OCI-LY1 (cell line): ENCODE measurements around the gene DRD2.

Source experiments
- EZH2 ChIP-seq: fragments of 200-600 bp; sonication (generic), shearing (Covaris generic); IDR thresholded peaks from 2 replicates; pipeline ENCODE4 v1.8.0; 2017; ENCODE audit warnings: borderline replicate concordance, mixed run types, mild to moderate bottlenecking, antibody characterized with exemption, low read length, moderate library complexity, mixed read lengths
- TF ChIP-seq, protein P1 (sequence below): fragments of 200-600 bp; sonication (generic), shearing (Covaris generic); IDR thresholded peaks from 2 replicates; pipeline ENCODE4 v1.5.1; 2017; ENCODE audit warnings: mild to moderate bottlenecking, antibody characterized with exemption, low read length, moderate library complexity, mixed read lengths

DNA sequence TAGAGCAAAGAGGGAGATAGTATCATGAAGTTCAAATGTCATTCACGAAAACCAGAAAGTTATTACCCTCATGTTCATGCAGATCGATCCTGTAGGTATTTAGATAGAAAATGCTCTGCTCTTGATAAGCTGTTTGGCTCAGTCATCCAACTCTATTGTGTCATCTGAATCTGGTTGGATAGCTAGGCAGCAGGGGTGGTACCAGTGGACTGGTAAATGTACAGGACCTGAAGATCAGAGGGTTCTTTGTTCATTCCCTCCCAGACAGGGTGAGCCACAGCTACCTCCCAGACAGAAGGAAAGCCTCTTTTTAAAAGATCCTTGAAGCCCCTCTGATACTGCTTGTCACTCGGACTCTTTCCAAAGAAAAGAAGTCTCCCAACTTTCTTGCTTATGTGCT lies 29.8 kb upstream of the DRD2 start:
- TF ChIP-seq, protein P1, sequence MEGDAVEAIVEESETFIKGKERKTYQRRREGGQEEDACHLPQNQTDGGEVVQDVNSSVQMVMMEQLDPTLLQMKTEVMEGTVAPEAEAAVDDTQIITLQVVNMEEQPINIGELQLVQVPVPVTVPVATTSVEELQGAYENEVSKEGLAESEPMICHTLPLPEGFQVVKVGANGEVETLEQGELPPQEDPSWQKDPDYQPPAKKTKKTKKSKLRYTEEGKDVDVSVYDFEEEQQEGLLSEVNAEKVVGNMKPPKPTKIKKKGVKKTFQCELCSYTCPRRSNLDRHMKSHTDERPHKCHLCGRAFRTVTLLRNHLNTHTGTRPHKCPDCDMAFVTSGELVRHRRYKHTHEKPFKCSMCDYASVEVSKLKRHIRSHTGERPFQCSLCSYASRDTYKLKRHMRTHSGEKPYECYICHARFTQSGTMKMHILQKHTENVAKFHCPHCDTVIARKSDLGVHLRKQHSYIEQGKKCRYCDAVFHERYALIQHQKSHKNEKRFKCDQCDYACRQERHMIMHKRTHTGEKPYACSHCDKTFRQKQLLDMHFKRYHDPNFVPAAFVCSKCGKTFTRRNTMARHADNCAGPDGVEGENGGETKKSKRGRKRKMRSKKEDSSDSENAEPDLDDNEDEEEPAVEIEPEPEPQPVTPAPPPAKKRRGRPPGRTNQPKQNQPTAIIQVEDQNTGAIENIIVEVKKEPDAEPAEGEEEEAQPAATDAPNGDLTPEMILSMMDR, result no peak
- no peak for TF ChIP-seq EZH2
